SK-N-SH treated with all-trans-retinoic acid at 6 μM for 48 hours (cell line): ENCODE measurements around the gene SSTR5.

Source experiments
- ATAC-seq: fragments of 200-7000 bp; cut with Tn5 transposase; 3 replicates; pipeline ENCODE4 v1.9.1; 2020; ENCODE audit warnings: mild to moderate bottlenecking, moderate library complexity
- ARNTL ChIP-seq: fragments of 450-650 bp; formaldehyde crosslinking; IDR thresholded peaks from 2 replicates; pipeline ENCODE4 v1.5.0; 2020; ENCODE audit warnings: low read depth, mild to moderate bottlenecking, moderate library complexity, borderline replicate concordance
- BACH2 ChIP-seq: fragments of 250-450 bp; sonication (Bioruptor Pico); IDR thresholded peaks from 2 replicates; pipeline ENCODE4 v1.9.0; 2021; ENCODE audit warnings: mild to moderate bottlenecking, borderline replicate concordance
- CSDC2 ChIP-seq: fragments of 250-450 bp; sonication (Bioruptor Pico); IDR thresholded peaks from 2 replicates; pipeline ENCODE4 v1.5.0; 2020; ENCODE audit warnings: mild to moderate bottlenecking, moderate library complexity
- ESRRG ChIP-seq: fragments of 250-450 bp; sonication (Bioruptor Pico); IDR thresholded peaks from 2 replicates; pipeline ENCODE4 v1.6.1; 2021; ENCODE audit warnings: mild to moderate bottlenecking
- GLIS3 ChIP-seq: fragments of 250-450 bp; sonication (Bioruptor Pico); IDR thresholded peaks from 2 replicates; pipeline ENCODE4 v1.5.0; 2020; ENCODE audit warnings: mild to moderate bottlenecking, moderate library complexity
- ISL1 ChIP-seq: fragments of 250-450 bp; sonication (Bioruptor Pico); IDR thresholded peaks from 2 replicates; pipeline ENCODE4 v2.1.2; 2022; ENCODE audit warnings: mild to moderate bottlenecking, moderate library complexity
- OSR1 ChIP-seq: fragments of 250-450 bp; sonication (Bioruptor Pico); IDR thresholded peaks from 2 replicates; pipeline ENCODE4 v1.8.0; 2022; ENCODE audit warnings: moderate library complexity, mild to moderate bottlenecking, inconsistent platforms
- PPARA ChIP-seq: fragments of 250-450 bp; sonication (Bioruptor Pico); IDR thresholded peaks from 2 replicates; pipeline ENCODE4 v1.5.0; 2020; ENCODE audit warnings: mild to moderate bottlenecking, borderline replicate concordance
- SNAI2 ChIP-seq: fragments of 250-450 bp; sonication (Bioruptor Pico); IDR thresholded peaks from 2 replicates; pipeline ENCODE4 v1.5.0; 2020; ENCODE audit warnings: mild to moderate bottlenecking, moderate library complexity
- TCF4 ChIP-seq: fragments of 250-450 bp; sonication (Bioruptor Pico); IDR thresholded peaks from 2 replicates; pipeline ENCODE4 v1.8.0; 2021; ENCODE audit warnings: mild to moderate bottlenecking, moderate library complexity, borderline replicate concordance
- TOX ChIP-seq: fragments of 250-450 bp; sonication (Bioruptor Pico); IDR thresholded peaks from 2 replicates; pipeline ENCODE4 v1.8.0; 2021; ENCODE audit warnings: mild to moderate bottlenecking, moderate library complexity, borderline replicate concordance
- ZC3H10 ChIP-seq: fragments of 250-450 bp; sonication (Bioruptor Pico); IDR thresholded peaks from 2 replicates; pipeline ENCODE4 v1.5.1; 2021; ENCODE audit warnings: mild to moderate bottlenecking, moderate library complexity
- ZFP3 ChIP-seq: fragments of 250-450 bp; sonication (Bioruptor Pico); IDR thresholded peaks from 2 replicates; pipeline ENCODE4 v1.5.0; 2020; ENCODE audit warnings: mild to moderate bottlenecking, moderate library complexity
- ZFP30 ChIP-seq: fragments of 450-650 bp; formaldehyde crosslinking; IDR thresholded peaks from 2 replicates; pipeline ENCODE4 v1.5.0; 2022; ENCODE audit warnings: mild to moderate bottlenecking, moderate library complexity
- ZNF70 ChIP-seq: fragments of 450-650 bp; formaldehyde crosslinking; IDR thresholded peaks from 2 replicates; pipeline ENCODE4 v1.5.0; 2020; ENCODE audit warnings: mild to moderate bottlenecking, moderate library complexity
- TF ChIP-seq, protein P1 (sequence below): fragments of 250-450 bp; sonication (Bioruptor Pico); IDR thresholded peaks from 2 replicates; pipeline ENCODE4 v1.8.0; 2021; ENCODE audit warnings: low read depth, mild to moderate bottlenecking, moderate library complexity, borderline replicate concordance
- TF ChIP-seq, protein P2 (sequence below): fragments of 250-450 bp; sonication (Bioruptor Pico); IDR thresholded peaks from 2 replicates; pipeline ENCODE4 v1.5.0; 2020; ENCODE audit warnings: mild to moderate bottlenecking, moderate library complexity
- TF ChIP-seq, protein P3 (sequence below): fragments of 250-450 bp; sonication (Bioruptor Pico); IDR thresholded peaks from 2 replicates; pipeline ENCODE4 v1.5.1; 2020; ENCODE audit warnings: low read depth, mild to moderate bottlenecking, moderate library complexity
- TF ChIP-seq, protein P4 (sequence below): fragments of 250-450 bp; sonication (Bioruptor Pico); IDR thresholded peaks from 2 replicates; pipeline ENCODE4 v1.5.1; 2021; ENCODE audit warnings: mild to moderate bottlenecking, moderate library complexity
- TF ChIP-seq, protein P5 (sequence below): fragments of 250-450 bp; sonication (Bioruptor Pico); IDR thresholded peaks from 2 replicates; pipeline ENCODE4 v1.8.0; 2020; ENCODE audit warnings: mild to moderate bottlenecking, moderate library complexity, borderline replicate concordance

SSTR5 gene

DNA sequence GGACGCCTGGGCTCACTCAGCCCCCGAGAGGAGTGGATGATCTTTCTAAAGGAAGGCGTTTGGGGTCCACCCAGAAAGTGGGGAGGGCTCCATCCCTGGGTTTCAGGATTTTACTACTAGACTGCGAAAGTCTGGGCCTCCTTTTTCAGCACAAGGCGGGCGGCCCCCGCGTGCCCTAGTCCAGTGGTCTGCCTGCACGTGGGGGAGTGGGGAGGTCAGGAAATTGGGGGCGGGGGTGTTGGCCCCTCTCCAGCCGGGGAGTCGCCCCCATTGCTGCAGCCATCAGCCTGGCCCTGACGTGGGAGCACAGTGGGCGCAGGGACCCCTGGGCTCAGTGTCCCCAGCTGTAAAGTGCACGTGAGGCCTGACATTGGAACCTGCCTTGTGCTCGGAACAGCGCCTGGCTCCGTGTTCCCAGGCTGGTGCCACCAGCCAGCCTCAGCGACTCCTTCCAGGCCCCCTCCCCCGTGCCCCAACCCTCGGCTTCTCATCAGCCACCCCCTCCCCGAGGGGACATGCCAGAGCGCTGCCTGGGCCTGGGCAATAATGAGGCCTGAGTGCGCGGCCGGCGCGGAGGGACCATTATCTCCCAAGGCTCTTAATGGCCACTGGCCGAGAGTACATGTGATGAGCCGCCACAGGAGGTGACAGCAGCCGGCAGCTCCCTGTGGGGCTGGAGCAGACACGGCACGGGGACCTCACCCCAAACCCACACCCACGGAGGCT lies 25.9 kb downstream of the SSTR5 start (continued):
- TF ChIP-seq, protein P1, sequence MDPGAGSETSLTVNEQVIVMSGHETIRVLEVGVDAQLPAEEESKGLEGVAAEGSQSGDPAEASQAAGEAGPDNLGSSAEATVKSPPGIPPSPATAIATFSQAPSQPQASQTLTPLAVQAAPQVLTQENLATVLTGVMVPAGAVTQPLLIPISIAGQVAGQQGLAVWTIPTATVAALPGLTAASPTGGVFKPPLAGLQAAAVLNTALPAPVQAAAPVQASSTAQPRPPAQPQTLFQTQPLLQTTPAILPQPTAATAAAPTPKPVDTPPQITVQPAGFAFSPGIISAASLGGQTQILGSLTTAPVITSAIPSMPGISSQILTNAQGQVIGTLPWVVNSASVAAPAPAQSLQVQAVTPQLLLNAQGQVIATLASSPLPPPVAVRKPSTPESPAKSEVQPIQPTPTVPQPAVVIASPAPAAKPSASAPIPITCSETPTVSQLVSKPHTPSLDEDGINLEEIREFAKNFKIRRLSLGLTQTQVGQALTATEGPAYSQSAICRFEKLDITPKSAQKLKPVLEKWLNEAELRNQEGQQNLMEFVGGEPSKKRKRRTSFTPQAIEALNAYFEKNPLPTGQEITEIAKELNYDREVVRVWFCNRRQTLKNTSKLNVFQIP (CRISPR knock-in tag): no peak
- no peak for TF ChIP-seq BACH2

DNA sequence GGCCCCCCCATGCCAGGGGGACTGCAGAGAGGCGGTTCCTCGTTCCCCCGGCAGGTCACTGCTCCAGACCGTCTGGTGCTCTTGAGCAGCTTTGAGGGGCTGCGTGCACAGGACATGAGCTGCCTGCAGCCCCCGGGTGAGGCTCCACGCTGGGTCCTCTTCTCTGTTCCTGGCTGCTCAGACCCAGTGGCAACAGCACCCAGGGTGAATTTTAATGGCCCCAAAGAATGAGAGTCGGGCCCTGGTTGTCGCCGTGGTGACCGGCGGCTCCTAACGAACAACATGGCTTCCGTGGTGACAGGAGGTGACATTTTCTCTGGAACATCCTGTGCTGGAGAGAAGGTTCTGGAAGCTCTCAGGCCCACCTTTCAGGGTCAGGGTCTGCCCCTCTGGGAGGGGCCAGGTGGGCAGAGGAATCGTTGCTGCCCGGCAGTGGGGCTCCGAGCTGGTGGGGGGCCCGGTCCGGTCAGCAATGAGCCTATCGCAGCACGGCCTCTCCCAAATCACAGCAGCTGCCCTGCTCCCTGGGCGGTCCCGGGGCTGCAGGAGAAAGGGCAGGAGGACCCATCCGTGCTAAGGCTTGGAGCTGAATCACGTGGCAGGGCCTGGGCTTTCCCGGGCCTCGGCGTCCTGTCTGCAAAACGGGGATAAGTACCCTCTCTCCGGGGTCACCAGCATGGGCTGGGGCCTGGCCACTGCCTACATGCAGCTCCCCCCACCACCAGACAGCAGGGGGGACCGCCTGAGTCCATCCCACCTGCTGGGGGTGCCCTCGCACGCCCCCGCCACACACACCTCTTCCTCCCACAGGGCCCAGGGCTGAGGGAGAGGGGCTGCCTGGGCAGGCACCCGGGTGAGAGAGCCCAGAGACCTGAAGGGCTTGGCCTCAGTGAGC lies 26.9 kb downstream of the SSTR5 start:
- ATAC-seq: no peak
- no peak for TF ChIP-seq ZC3H10
- no peak for TF ChIP-seq TCF4 (CRISPR knock-in tag)
- TF ChIP-seq, all 23 proteins: peak for 0

DNA sequence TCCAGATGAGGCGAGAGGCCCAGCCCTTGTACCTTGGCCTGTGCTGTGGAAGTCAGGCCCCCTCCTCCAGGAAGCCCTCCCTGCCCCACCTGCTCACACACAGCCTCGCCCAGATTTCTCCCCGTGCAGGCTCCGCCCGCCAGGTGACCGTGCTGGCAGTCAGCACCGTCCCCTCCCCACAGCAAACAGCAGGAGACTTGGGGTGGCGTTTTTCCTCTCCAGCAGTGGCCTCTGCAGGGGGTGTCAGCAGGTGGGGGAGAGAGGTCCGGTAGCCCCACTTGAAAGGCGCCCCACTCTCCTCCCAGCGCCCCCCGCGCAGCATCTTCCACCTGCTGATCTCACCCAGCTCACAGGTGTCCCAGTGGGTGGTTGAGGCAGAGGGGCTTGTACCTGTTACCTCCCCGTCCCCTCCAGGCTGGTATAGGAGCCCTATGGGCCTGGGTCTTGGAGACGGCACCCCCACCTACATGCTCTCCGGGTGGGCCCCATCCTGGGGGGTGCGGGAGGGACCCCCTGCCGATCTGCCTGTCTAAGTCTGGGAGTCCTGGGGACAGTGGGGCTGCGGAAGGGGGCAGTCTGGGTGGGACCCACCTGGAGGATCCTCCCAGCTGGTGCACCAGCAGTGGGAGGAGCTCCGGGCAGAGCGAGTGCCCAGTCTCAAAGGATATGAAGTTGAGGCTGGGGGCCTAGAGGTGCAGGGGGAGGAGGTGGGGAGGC lies 27.7 kb downstream of the SSTR5 start:
- no peak for TF ChIP-seq BACH2
- TF ChIP-seq ZFP3 (CRISPR knock-in tag): no peak
- no peak for TF ChIP-seq GLIS3
- TF ChIP-seq CSDC2 (CRISPR knock-in tag): no peak
- TF ChIP-seq, protein P2, sequence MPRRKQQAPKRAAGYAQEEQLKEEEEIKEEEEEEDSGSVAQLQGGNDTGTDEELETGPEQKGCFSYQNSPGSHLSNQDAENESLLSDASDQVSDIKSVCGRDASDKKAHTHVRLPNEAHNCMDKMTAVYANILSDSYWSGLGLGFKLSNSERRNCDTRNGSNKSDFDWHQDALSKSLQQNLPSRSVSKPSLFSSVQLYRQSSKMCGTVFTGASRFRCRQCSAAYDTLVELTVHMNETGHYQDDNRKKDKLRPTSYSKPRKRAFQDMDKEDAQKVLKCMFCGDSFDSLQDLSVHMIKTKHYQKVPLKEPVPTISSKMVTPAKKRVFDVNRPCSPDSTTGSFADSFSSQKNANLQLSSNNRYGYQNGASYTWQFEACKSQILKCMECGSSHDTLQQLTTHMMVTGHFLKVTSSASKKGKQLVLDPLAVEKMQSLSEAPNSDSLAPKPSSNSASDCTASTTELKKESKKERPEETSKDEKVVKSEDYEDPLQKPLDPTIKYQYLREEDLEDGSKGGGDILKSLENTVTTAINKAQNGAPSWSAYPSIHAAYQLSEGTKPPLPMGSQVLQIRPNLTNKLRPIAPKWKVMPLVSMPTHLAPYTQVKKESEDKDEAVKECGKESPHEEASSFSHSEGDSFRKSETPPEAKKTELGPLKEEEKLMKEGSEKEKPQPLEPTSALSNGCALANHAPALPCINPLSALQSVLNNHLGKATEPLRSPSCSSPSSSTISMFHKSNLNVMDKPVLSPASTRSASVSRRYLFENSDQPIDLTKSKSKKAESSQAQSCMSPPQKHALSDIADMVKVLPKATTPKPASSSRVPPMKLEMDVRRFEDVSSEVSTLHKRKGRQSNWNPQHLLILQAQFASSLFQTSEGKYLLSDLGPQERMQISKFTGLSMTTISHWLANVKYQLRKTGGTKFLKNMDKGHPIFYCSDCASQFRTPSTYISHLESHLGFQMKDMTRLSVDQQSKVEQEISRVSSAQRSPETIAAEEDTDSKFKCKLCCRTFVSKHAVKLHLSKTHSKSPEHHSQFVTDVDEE (CRISPR knock-in tag): no peak
- TF ChIP-seq ZFP30 (CRISPR knock-in tag): no peak
- TF ChIP-seq ISL1 (CRISPR knock-in tag): no peak
- no peak for TF ChIP-seq TCF4 (CRISPR knock-in tag)
- TF ChIP-seq PPARA (CRISPR knock-in tag): no peak
- TF ChIP-seq SNAI2 (CRISPR knock-in tag): no peak
- no peak for TF ChIP-seq ESRRG (CRISPR knock-in tag)
- TF ChIP-seq TOX (CRISPR knock-in tag): no peak
- TF ChIP-seq ZNF70: no peak
- TF ChIP-seq ZC3H10: no peak
- TF ChIP-seq, protein P3, sequence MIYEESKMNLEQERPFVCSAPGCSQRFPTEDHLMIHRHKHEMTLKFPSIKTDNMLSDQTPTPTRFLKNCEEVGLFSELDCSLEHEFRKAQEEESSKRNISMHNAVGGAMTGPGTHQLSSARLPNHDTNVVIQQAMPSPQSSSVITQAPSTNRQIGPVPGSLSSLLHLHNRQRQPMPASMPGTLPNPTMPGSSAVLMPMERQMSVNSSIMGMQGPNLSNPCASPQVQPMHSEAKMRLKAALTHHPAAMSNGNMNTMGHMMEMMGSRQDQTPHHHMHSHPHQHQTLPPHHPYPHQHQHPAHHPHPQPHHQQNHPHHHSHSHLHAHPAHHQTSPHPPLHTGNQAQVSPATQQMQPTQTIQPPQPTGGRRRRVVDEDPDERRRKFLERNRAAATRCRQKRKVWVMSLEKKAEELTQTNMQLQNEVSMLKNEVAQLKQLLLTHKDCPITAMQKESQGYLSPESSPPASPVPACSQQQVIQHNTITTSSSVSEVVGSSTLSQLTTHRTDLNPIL (CRISPR knock-in tag): no peak
- no peak for TF ChIP-seq ARNTL (CRISPR knock-in tag)
- TF ChIP-seq OSR1 (CRISPR knock-in tag): no peak
- TF ChIP-seq, protein P4, sequence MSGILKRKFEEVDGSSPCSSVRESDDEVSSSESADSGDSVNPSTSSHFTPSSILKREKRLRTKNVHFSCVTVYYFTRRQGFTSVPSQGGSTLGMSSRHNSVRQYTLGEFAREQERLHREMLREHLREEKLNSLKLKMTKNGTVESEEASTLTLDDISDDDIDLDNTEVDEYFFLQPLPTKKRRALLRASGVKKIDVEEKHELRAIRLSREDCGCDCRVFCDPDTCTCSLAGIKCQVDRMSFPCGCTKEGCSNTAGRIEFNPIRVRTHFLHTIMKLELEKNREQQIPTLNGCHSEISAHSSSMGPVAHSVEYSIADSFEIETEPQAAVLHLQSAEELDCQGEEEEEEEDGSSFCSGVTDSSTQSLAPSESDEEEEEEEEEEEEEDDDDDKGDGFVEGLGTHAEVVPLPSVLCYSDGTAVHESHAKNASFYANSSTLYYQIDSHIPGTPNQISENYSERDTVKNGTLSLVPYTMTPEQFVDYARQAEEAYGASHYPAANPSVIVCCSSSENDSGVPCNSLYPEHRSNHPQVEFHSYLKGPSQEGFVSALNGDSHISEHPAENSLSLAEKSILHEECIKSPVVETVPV (CRISPR knock-in tag): no peak
- no peak for ATAC-seq

DNA sequence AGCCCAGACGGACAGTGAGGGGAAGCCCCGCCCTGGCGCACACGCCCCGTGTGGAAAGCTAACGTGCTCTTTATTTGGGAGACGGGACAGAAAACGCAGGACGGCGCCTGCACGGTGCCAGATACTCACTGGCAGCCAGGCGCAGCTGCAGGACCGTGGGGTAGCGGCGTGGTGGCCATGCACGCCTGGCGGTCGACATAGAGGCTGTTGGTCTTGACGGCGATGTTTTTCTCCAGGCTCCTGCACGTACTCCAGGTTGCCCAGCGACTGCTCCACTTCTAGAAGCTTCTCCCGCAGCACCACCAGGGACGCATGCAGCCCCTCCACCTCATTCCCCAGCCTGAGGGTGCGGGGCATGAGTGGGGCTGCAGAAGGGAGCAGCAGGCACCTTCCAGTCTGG lies 28.6 kb downstream of the SSTR5 start:
- no peak for ATAC-seq
- TF ChIP-seq SNAI2 (CRISPR knock-in tag): no peak
- no peak for TF ChIP-seq OSR1 (CRISPR knock-in tag)
- TF ChIP-seq, protein P3 (CRISPR knock-in tag): no peak
- no peak for TF ChIP-seq ZFP30 (CRISPR knock-in tag)
- TF ChIP-seq ZFP3 (CRISPR knock-in tag): no peak
- no peak for TF ChIP-seq ARNTL (CRISPR knock-in tag)
- TF ChIP-seq, protein P5, sequence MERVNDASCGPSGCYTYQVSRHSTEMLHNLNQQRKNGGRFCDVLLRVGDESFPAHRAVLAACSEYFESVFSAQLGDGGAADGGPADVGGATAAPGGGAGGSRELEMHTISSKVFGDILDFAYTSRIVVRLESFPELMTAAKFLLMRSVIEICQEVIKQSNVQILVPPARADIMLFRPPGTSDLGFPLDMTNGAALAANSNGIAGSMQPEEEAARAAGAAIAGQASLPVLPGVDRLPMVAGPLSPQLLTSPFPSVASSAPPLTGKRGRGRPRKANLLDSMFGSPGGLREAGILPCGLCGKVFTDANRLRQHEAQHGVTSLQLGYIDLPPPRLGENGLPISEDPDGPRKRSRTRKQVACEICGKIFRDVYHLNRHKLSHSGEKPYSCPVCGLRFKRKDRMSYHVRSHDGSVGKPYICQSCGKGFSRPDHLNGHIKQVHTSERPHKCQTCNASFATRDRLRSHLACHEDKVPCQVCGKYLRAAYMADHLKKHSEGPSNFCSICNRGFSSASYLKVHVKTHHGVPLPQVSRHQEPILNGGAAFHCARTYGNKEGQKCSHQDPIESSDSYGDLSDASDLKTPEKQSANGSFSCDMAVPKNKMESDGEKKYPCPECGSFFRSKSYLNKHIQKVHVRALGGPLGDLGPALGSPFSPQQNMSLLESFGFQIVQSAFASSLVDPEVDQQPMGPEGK (CRISPR knock-in tag): no peak
- no peak for TF ChIP-seq ZC3H10
- no peak for TF ChIP-seq CSDC2 (CRISPR knock-in tag)
- TF ChIP-seq TOX (CRISPR knock-in tag): no peak
